HCT116 (cell line): ENCODE data around the gene RBM20. TPM values are rescaled to one million over a fixed set of nuclear protein-coding genes. Genes with fewer than 3 reads are reported as not detected.

Experiments used
- ATAC-seq: fragments of 200-7000 bp; cut with Tn5 transposase; 2 replicates; pipeline ENCODE4 v1.9.1; 2020; ENCODE audit warnings: mild to moderate bottlenecking, moderate library complexity
- BruUV-seq: library from RNA; stranded (reverse); fragments of 400-500 nt; replicated peaks from 2 replicates; lab custom pipeline; 2021; lab: Mats Ljungman, UMichigan
- CTCF ChIA-PET: fragments of 300-600 bp; sonication (Branson Sonifier 250); formaldehyde crosslinking; loops from one replicate; lab custom pipeline; 2021; ENCODE audit warnings: antibody characterized with exemption; lab: Charles Lee
- POLR2A ChIA-PET: fragments of 300-600, 350-600 bp; sonication (Branson Sonifier 250); formaldehyde crosslinking; loops from one replicate; lab custom pipeline; 2021; ENCODE audit warnings: antibody characterized with exemption; lab: Charles Lee
- RAD21 ChIA-PET, 2 experiments: fragments of 300-600 bp; sonication (Branson Sonifier 250); formaldehyde crosslinking; loops; one replicate each; lab custom pipeline; 2023; ENCODE audit warnings: low total read pairs in 2 of 2; ENCODE audit not compliant: uncharacterized antibody in 2 of 2, unreplicated experiment in 2 of 2, low non-redundant PET in 1 of 2; lab: Charles Lee
- DNase-seq: peaks from one replicate; pipeline ENCODE4 v3.0.0-alpha.2; 2010; ENCODE audit warnings: low read depth, low spot score
- H2AFZ ChIP-seq: fragments of 200-600 bp; shearing (Covaris generic), sonication (generic); 2 replicates; pipeline ENCODE4 v1.6.1; 2017; ENCODE audit warnings: low read depth, mixed run types, mixed read lengths, antibody characterized with exemption, low read length; ENCODE audit not compliant: poor library complexity, severe bottlenecking
- H3K27ac ChIP-seq: 2 replicates; pipeline ENCODE4 v1.5.1; 2012; ENCODE audit warnings: low read depth, low read length
- H3K27me3 ChIP-seq: fragments of 200-600 bp; sonication (generic); 2 replicates; pipeline ENCODE4 v1.6.1; 2016; ENCODE audit warnings: mixed run types, low read length, mixed read lengths; ENCODE audit not compliant: insufficient read depth
- H3K36me3 ChIP-seq, 2 experiments: fragments of 200-500 bp in 1 of 2; fragments of 200-600 bp in 1 of 2; sonication (Bioruptor generic) in 1 of 2; sonication (generic) in 1 of 2; 2 replicates each; pipeline versions ENCODE4 v1.5.1 to v1.6.1; 2014 to 2016; ENCODE audit warnings: low read length in 2 of 2, inconsistent platforms in 1 of 2, mixed read lengths in 1 of 2, mixed run types in 1 of 2; ENCODE audit not compliant: insufficient read depth in 2 of 2, control insufficient read depth in 1 of 2
- H3K4me1 ChIP-seq, 2 experiments: fragments of 200-600 bp in 1 of 2; sonication (generic) in 1 of 2; 2 replicates each; pipeline versions ENCODE4 v1.5.1 to v1.6.1; 2012 to 2017; ENCODE audit warnings: low read length in 2 of 2, inconsistent platforms in 1 of 2, mild to moderate bottlenecking in 1 of 2, mixed read lengths in 1 of 2, mixed run types in 1 of 2, moderate library complexity in 1 of 2; ENCODE audit not compliant: insufficient read depth in 2 of 2, control insufficient read depth in 1 of 2
- H3K4me2 ChIP-seq: fragments of 200-600 bp; sonication (generic); 2 replicates; pipeline ENCODE4 v1.6.1; 2017; ENCODE audit warnings: mixed run types, low read length, mixed read lengths
- H3K4me3 ChIP-seq, 2 experiments: fragments of 200-600 bp in 1 of 2; sonication (generic) in 1 of 2; replicated peaks in 1 of 2; 2 replicates each; pipeline ENCODE4 v1.5.1; 2011 to 2016; ENCODE audit warnings: low read length in 2 of 2, control low read depth in 1 of 2, low read depth in 1 of 2, mild to moderate bottlenecking in 1 of 2, mixed read lengths in 1 of 2, mixed run types in 1 of 2
- H3K79me2 ChIP-seq: fragments of 200-600 bp; sonication (generic); 2 replicates; pipeline ENCODE4 v1.6.1; 2017; ENCODE audit warnings: mild to moderate bottlenecking, mixed run types, low read length, moderate library complexity, mixed read lengths; ENCODE audit not compliant: insufficient read depth
- H3K9ac ChIP-seq: fragments of 200-600 bp; sonication (generic); 2 replicates; pipeline ENCODE4 v1.6.1; 2016; ENCODE audit warnings: low read length, mixed read lengths
- H3K9me2 ChIP-seq: fragments of 200-600 bp; sonication (generic), shearing (Covaris generic); 2 replicates; pipeline ENCODE4 v1.6.1; 2017; ENCODE audit warnings: mixed run types, mild to moderate bottlenecking, moderate library complexity; ENCODE audit not compliant: insufficient read depth
- H3K9me3 ChIP-seq, 2 experiments: fragments of 200-500 bp in 1 of 2; fragments of 200-600 bp in 1 of 2; sonication (Bioruptor generic) in 1 of 2; sonication (generic) in 1 of 2; 2 replicates each; pipeline ENCODE4 v1.6.1; 2014 to 2017; ENCODE audit warnings: low read length in 2 of 2, mixed read lengths in 2 of 2, inconsistent platforms in 1 of 2, low read depth in 1 of 2, mild to moderate bottlenecking in 1 of 2, mixed run types in 1 of 2, moderate library complexity in 1 of 2; ENCODE audit not compliant: control insufficient read depth in 1 of 2, insufficient read depth in 1 of 2
- H4K20me1 ChIP-seq: fragments of 200-600 bp; sonication (generic), shearing (Covaris generic); 2 replicates; pipeline ENCODE4 v1.6.1; 2017; ENCODE audit warnings: mixed run types, mild to moderate bottlenecking, moderate library complexity; ENCODE audit not compliant: insufficient read depth
- CBX3 ChIP-seq: IDR thresholded peaks from 2 replicates; pipeline ENCODE4 v1.6.1; 2012; ENCODE audit warnings: low read depth
- CEBPB ChIP-seq: IDR thresholded peaks from 2 replicates; pipeline ENCODE4 v1.6.1; 2012; ENCODE audit warnings: low read depth
- EGR1 ChIP-seq: IDR thresholded peaks from 2 replicates; pipeline ENCODE4 v1.6.1; 2012; ENCODE audit warnings: low read depth
- EZH2 ChIP-seq: fragments of 200-600 bp; sonication (generic); IDR thresholded peaks from 2 replicates; pipeline ENCODE4 v1.6.1; 2017; ENCODE audit warnings: antibody characterized with exemption, mixed run types
- EZH2phosphoT487 ChIP-seq: fragments of 200-600 bp; IDR thresholded peaks from 2 replicates; pipeline ENCODE4 v1.6.1; 2018; ENCODE audit warnings: antibody characterized with exemption, borderline replicate concordance
- FOSL1 ChIP-seq: IDR thresholded peaks from 2 replicates; pipeline ENCODE4 v1.6.1; 2012; ENCODE audit warnings: low read depth
- JUND ChIP-seq: IDR thresholded peaks from 2 replicates; pipeline ENCODE4 v1.6.1; 2012
- POLR2A ChIP-seq: IDR thresholded peaks from 2 replicates; pipeline ENCODE4 v1.7.0; 2011; ENCODE audit warnings: borderline replicate concordance; ENCODE audit not compliant: insufficient read depth, insufficient read length; ENCODE audit errors: extremely low read depth
- POLR2AphosphoS5 ChIP-seq: IDR thresholded peaks from 2 replicates; pipeline ENCODE4 v1.6.1; 2011; ENCODE audit warnings: mild to moderate bottlenecking, low read depth, low read length, moderate library complexity
- RAD21 ChIP-seq: IDR thresholded peaks from 2 replicates; pipeline ENCODE4 v1.6.1; 2012; ENCODE audit warnings: low read depth, mild to moderate bottlenecking
- REST ChIP-seq: IDR thresholded peaks from 2 replicates; pipeline ENCODE4 v1.6.1; 2012; ENCODE audit warnings: low read depth
- SIN3A ChIP-seq: IDR thresholded peaks from 2 replicates; pipeline ENCODE4 v1.6.1; 2012; ENCODE audit warnings: low read depth
- SP1 ChIP-seq: IDR thresholded peaks from 2 replicates; pipeline ENCODE4 v1.6.1; 2012; ENCODE audit warnings: low read depth
- SRF ChIP-seq: IDR thresholded peaks from 2 replicates; pipeline ENCODE4 v1.6.1; 2012; ENCODE audit warnings: low read depth
- TCF7L2 ChIP-seq: IDR thresholded peaks from 2 replicates; pipeline ENCODE4 v1.7.0; 2011; ENCODE audit warnings: borderline replicate concordance, inconsistent platforms; ENCODE audit not compliant: insufficient read depth, insufficient read length; ENCODE audit errors: extremely low read depth
- ZFX ChIP-seq: fragments of 450-650 bp; IDR thresholded peaks from 2 replicates; pipeline ENCODE4 v1.6.1; 2017
- intact Hi-C: fragments of 100-400 bp; cut with micrococcal nuclease; formaldehyde crosslinking; loops from 2 replicates; pipeline ENCODE4 v1.10.0; 2022
- total RNA-seq: library from RNA; stranded (reverse); gene quantifications from one replicate; pipeline ENCODE4 v1.2.1, GENCODE V29; 2021; ENCODE audit not compliant: unreplicated experiment
- TF ChIP-seq, protein P1 (sequence below): IDR thresholded peaks from 2 replicates; pipeline ENCODE4 v1.6.1; 2012

RBM20 gene
- total RNA-seq, 1 experiment from 2014 or later, result 2.0 TPM

DNA sequence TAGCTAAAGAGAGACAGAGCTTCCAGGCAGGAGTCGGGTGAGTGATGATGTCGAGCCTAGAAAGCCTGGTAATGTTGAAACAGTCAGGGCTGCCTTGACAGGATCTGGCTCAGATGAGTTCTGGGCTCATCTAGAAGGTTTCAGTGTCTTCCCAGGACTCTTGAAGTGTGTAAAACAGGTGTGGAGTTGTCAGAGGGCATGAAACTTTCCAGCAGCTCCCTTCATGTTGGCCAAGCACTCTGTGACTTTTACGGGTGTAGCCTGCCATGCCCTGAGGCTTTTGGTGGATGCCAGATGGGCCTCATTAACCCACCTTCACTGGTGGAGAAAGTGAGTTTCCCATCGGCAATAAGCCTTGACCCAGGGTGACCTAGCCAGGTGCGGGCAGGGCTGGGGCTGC is 161.2 kb downstream of the RBM20 start:
- Histone ChIP-seq H3K4me3 (no peak overlapping the region), H2AFZ (no peak overlapping the region), H3K79me2 (no peaks in the 10 kb centered on the region), H3K36me3 (no peaks in the 10 kb centered on the region), H3K4me1 (peaks cover 2 to 4% of the 10 kb centered on the region in 2 experiments; a peak in 1 of 4 replicates)
- DNase-seq (no peak), ATAC-seq (no peak)
- no TSS peak for BruUV-seq
- TF ChIP-seq EGR1, result no peak
- no peak for TF ChIP-seq EZH2phosphoT487
- no peak for TF ChIP-seq SRF
- no peak for TF ChIP-seq EZH2
- no peak for TF ChIP-seq CBX3
- no peak for TF ChIP-seq POLR2AphosphoS5
- no peak for TF ChIP-seq POLR2A
- TF ChIP-seq ZFX, result no peak
- no peak for TF ChIP-seq REST
- no peak for TF ChIP-seq TCF7L2
- no peak for TF ChIP-seq SIN3A
- TF ChIP-seq RAD21, result no peak
- TF ChIP-seq FOSL1, result no peak
- no peak for TF ChIP-seq JUND
- TF ChIP-seq CEBPB, result no peak
- TF ChIP-seq SP1, result no peak
- TF ChIP-seq, protein P1, sequence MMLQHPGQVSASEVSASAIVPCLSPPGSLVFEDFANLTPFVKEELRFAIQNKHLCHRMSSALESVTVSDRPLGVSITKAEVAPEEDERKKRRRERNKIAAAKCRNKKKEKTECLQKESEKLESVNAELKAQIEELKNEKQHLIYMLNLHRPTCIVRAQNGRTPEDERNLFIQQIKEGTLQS, result no peak
- TF ChIP-seq, all 23 proteins: peak for 0
- no peaks in the 10 kb centered on the region for H3K27me3 ChIP-seq
- ChIA-PET POLR2A (no interaction called here), CTCF (no interaction called here), RAD21 (no interaction called here)
- no peak overlapping the region for H3K9ac ChIP-seq
- no peak overlapping the region for H3K27ac ChIP-seq
- H3K9me3 ChIP-seq, result no peaks in the 10 kb centered on the region
- no peak overlapping the region for H3K4me2 ChIP-seq
- intact Hi-C loops, result no loop called here
- H4K20me1 ChIP-seq, result no peaks in the 10 kb centered on the region
- H3K9me2 ChIP-seq, result no peaks in the 10 kb centered on the region
